Memory B cell (primary cell): ENCODE data around the gene LPIN1.
A peak's percentile ranks its signal among the peaks of the same experiment; 100 is the strongest.

Source experiments
- ATAC-seq: fragments of 150-1000 bp; cut with Tn5 transposase; 2 replicates; pipeline ENCODE4 v1.10.0; 2021; ENCODE audit warnings: low read depth, mild to moderate bottlenecking, moderate library complexity
- DNase-seq, 2 donors: peaks; one replicate each; pipeline ENCODE4 v3.0.0; 2022; ENCODE audit warnings: low spot score in 2 of 2
- H3K27ac Mint-ChIP-seq: one replicate; pipeline ENCODE4 v1.8.0; 2022; ENCODE audit warnings: mild to moderate bottlenecking, moderate library complexity, mixed read lengths
- H3K27me3 Mint-ChIP-seq: one replicate; pipeline ENCODE4 v1.8.0; 2022; ENCODE audit warnings: mixed read lengths
- H3K36me3 Mint-ChIP-seq: one replicate; pipeline ENCODE4 v1.8.0; 2022; ENCODE audit warnings: mild to moderate bottlenecking, mixed read lengths
- H3K4me1 Mint-ChIP-seq: one replicate; pipeline ENCODE4 v1.8.0; 2022; ENCODE audit warnings: mixed read lengths
- H3K4me3 Mint-ChIP-seq: one replicate; pipeline ENCODE4 v1.8.0; 2022; ENCODE audit warnings: mild to moderate bottlenecking, moderate library complexity, mixed read lengths
- H3K9me3 Mint-ChIP-seq: one replicate; pipeline ENCODE4 v1.8.0; 2022; ENCODE audit warnings: mixed read lengths

Gene LPIN1

DNA sequence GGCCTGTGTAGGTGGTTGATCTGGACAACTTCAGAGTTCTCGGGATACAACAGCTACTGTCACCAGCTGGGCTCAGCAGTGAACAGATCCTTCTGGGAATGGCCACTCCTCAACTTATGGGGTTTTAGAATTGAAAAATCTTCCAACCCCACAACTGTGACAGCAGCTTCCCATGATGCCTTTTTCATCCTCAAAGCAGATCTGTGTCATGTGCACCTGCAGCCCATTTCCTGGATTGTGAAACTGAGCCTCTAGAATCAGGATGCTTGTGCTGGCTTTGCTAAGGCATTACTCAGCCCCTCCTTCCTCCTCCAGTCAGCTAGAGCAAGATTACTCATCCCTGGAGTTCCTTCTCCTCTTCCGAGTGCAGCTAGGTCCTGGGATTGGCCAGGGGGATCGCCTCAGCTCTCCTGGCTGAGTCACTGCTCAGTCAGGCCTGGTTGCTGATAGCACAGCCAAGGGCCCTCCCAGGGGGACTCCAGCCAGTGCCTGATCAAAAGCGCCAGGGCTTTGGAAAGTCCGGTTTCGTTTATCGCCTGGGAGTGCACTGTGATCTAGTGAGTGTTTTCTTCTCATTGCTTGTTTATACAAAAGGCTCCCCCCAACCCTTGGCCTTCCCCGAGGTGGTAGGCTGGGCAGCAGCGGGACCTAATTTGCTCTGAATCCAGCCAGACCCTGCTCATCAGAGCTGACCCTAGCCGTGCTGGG, 2.4 kb upstream of the LPIN1 start:
- DNase-seq = peak; percentile 50 to 56
- Mint-ChIP-seq H3K4me3 (peak overlapping the region; percentile 80), H3K27me3 (no peaks in the 10 kb centered on the region), H3K36me3 (no peaks in the 10 kb centered on the region), H3K9me3 (no peaks in the 10 kb centered on the region), H3K27ac (peak overlapping the region; percentile 62), H3K4me1 (peaks cover 37% of the 10 kb centered on the region)
- ATAC-seq = peak; percentile 40

DNA sequence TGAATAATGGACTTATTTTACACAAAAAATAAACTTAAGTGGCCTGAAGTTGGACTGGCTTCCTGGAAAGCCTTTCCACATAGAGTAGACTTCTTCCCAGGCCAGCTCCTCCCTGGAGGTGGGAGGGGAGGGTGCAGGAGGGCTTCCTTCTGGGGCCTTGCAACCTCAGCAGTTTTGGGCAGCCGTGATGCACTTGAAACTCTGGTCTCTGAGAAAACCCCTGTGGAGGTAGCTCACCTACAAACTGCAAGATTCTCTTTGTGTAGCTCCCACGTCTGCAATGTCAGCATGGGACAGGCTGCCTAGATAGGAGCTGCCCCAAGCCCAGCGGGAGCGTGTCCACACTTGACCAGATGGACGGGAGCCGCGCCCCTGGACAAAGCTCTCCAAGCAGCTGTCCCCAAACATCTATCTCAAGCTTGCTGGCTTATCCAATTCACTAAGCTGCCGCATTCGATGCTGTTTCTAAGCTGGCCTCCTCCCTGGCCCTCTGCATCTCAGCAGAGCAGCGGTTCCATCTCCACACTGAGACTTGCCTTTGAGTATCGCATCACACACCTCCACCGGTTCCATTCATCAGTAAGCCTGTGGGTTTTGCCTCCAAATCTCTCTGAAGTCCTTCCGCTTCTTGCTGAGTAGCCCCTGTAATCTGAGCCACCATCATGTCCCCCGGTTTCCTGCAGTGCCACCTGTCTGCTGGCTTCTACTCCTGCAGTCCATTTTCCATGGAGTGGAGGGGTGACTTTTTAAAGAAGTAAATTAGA, 1.6 kb upstream of the LPIN1 start:
- no peaks in the 10 kb centered on the region for H3K36me3 Mint-ChIP-seq
- ATAC-seq (no peak), DNase-seq (no peak)
- peaks cover 45% of the 10 kb centered on the region for H3K4me1 Mint-ChIP-seq
- peak overlapping the region; percentile 61 for H3K4me3 Mint-ChIP-seq
- no peaks in the 10 kb centered on the region for H3K27me3 Mint-ChIP-seq
- H3K9me3 Mint-ChIP-seq = no peaks in the 10 kb centered on the region
- H3K27ac Mint-ChIP-seq = peak overlapping the region; percentile 28

DNA sequence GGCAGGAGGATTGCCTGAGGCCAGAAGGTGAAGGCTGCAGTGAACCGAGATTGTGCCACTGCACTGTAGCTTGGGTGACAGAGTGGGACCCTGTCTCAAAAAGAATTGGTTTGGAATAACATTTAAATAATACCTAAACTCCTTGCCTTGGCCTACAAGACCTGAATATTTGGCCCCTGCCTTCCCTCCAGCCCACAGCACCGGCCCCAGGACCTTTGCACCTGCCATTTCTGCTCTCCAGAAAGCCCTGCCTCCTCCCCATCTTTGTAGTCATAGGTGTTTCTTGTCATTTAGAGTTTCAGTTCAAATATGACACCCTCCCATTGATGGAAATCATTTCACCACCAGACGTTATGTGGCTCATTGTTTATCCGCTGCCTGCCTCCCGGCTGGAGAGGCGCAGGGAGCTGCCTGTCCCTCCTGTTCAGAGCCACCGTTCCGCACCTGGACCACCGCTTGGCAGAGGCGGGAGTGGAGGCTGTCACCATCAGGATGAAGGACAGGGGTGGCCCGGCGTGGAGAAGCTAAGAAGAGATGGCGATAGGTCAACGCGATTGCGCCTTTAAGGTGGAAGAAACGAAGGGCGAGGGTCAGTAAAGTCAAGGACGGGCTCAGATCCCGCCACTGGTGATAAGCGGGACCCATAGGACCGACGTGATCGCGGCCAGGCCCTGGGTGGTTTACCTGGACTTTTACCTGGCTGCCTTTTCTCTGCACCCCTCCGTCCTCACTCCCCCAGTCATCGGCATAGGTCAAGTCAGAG, 638 bp upstream of the LPIN1 start:
- DNase-seq (no peak), ATAC-seq (no peak)
- Mint-ChIP-seq H3K27ac (peak overlapping the region; percentile 67), H3K9me3 (no peaks in the 10 kb centered on the region), H3K4me1 (peaks cover 52% of the 10 kb centered on the region), H3K36me3 (no peaks in the 10 kb centered on the region), H3K4me3 (peak overlapping the region; percentile 76), H3K27me3 (no peaks in the 10 kb centered on the region)

DNA sequence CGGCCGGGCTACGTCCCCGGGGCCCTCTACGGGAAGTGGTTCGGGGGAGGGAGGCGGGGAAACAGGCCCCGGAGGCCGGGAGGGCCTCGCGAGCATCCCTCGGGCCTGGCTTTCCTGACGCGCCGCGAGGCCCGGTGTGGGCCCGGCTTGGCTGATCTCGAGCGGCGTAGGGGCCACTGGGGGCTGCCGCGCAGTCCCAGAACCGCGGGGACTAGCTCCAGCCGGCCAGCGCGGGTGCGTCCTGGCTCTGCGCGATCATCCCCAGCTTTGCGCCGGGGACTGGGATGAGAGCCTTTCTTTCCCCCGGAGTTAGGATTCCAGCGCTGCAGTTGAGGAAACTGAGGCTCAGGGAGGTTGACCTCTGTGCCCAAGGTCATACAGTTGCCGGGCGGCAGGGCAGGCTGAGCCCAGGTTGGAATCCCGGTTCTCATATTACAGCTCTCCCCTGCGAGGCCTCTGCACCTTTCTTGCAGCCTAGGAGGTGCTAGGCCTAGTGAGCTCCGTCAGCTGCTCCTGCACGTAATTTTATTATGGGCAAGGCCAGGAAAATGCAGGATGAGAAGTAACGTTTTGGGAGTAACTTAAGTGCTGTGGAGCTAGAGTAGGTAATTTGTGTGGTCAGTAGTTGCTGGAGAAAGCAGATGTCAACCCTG, 501 bp downstream of the LPIN1 start:
- Mint-ChIP-seq H3K36me3 (no peaks in the 10 kb centered on the region), H3K9me3 (no peaks in the 10 kb centered on the region), H3K27ac (peak overlapping the region; percentile 97), H3K4me1 (peaks cover 57% of the 10 kb centered on the region), H3K4me3 (peak overlapping the region; percentile 88), H3K27me3 (no peaks in the 10 kb centered on the region)
- ATAC-seq = peak; percentile 26
- no peak for DNase-seq

DNA sequence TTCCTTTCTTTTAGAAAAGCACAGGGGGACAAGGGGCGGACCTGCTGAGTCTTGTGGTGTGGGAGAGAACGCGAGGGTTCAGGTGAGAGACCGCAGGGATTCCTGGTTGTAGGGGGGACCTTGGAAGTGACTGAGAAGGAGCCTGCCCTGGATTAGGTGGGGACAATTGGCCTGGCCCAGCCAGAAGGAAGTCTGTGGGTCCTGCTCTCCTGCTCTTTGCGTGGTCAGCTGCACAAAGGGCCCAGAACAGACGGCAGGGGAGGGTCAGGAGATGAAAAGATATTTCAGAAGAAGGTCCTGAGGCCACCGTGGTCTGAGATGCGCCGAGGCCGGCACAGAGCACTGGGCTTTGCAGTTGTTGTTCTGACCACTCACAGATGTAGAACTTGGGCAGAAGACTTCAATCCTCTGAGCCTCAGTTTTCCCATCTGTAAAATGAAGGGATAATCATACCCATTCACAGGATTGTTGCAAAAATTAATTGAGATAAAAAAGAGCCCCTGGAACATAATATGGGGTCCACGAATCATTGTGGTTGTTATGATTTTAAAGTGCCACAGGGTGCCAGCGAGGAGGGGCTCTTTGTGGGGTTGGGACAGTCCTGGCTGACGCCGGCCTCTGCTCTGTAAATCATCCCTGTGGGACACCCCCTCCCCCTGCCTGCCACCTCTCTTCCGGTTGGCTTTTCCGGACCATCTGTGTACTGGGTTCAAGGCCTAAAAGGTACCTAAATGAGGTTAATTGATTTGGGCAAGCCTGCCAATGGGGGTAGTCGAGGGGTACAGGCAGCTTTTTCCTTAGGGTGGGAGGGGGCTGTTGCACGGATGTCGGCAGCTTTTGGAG, 1.8 kb downstream of the LPIN1 start:
- Mint-ChIP-seq H3K36me3 (no peaks in the 10 kb centered on the region), H3K4me3 (peak overlapping the region; percentile 88), H3K9me3 (no peaks in the 10 kb centered on the region), H3K27ac (peak overlapping the region; percentile 97), H3K27me3 (no peaks in the 10 kb centered on the region), H3K4me1 (peaks cover 59% of the 10 kb centered on the region)
- no peak for ATAC-seq
- no peak for DNase-seq

DNA sequence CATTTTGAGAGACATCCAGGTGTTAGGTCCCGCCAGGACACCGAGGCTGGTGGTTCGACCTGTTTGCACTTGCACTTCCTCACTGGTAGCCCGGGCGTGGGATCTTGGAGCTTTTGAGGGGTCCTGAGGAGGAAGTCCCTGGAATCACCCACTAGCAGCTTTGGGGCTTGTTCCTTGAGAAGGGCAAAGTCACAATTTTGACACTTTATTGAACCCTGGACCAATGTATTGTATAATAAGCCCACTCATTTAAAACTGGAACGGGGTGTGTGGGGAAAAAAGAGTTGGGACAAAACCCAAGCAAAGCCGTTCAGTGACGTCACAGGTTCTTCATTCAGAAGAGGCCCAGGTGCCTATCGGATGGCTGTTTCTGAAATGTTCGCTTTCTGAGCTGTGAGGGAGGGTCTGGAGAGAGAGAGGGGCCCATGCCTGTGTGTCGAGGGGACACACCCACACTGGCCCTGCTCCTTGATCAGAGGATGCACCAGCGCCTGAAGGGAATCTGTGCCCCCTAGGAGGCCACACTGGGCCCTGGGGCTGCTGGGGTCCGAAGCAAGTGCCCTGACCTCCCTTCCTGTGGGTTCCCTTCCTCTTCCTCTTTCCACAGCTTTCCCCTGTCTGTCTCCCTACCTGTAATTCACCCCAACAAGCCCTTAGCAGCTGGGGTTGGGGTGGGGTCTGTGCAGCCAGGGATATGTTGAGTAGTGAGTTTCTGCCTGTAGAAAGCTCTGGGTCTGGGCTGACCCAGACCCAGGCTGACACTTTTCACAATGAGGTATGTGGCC, 2.6 kb downstream of the LPIN1 start:
- Mint-ChIP-seq H3K4me3 (peak overlapping the region; percentile 88), H3K9me3 (no peaks in the 10 kb centered on the region), H3K36me3 (no peaks in the 10 kb centered on the region), H3K4me1 (peaks cover 59% of the 10 kb centered on the region), H3K27ac (peak overlapping the region; percentile 97), H3K27me3 (no peaks in the 10 kb centered on the region)
- no peak for DNase-seq
- ATAC-seq = no peak

DNA sequence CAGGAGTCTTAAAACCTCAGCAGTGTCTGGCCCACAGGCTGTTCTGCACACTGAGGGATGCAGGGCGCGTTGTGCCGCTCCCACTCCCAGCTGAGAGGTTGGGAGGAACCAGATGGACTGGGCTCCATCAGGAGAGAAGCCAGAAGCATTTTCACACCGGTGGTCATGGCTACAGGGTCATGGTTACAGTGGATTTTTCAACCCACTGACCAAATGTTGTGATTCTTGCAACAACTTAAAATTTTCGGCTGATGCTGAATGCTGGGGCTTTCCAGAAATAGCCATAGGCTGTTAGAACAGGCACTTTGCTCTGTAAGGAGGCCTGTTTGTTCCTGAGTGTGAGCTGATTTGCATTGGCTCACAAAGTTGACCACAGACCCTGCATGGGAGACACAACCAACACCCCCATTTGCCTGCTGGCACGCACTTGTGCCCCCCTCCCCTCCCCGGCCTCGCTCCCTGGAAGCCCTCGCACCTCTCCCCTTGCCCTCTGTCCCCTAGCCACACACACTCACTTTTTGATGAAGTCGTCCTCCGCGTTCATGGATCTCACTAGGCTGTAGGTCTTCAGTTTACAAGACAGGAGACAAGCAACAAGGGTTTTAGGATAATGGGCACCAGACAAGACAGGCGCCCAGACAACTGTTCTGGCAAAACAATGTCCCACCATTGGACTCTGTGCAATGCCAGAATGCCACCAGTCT, 3.4 kb downstream of the LPIN1 start:
- ATAC-seq (no peak), DNase-seq (peak in 1 of 2 donors; percentile 14)
- H3K27ac Mint-ChIP-seq = peak overlapping the region; percentile 97
- no peaks in the 10 kb centered on the region for H3K27me3 Mint-ChIP-seq
- no peaks in the 10 kb centered on the region for H3K36me3 Mint-ChIP-seq
- no peaks in the 10 kb centered on the region for H3K9me3 Mint-ChIP-seq
- H3K4me3 Mint-ChIP-seq = peak overlapping the region; percentile 51
- H3K4me1 Mint-ChIP-seq = peaks cover 61% of the 10 kb centered on the region

DNA sequence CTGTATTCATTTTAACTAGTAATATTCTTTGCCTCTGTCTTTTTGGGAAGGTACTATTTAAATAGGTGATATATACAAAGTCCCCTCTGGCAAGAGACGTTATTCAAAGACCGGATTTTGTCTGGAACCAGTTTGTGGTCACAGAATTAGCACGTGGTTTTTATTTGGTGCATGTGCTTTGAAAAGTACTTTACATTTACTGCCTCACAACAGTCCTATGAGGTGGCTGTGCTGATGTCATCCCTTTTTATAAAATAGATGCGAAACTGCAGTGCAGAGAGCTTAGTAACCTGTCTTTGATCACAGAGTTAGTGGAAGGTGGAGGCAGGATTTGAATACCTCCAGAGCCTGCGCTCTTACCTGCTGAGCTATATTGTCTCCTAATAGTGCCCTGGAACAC, 4.0 kb downstream of the LPIN1 start:
- H3K27ac Mint-ChIP-seq = peak overlapping the region; percentile 97
- H3K36me3 Mint-ChIP-seq = no peaks in the 10 kb centered on the region
- peaks cover 61% of the 10 kb centered on the region for H3K4me1 Mint-ChIP-seq
- H3K9me3 Mint-ChIP-seq = no peaks in the 10 kb centered on the region
- H3K4me3 Mint-ChIP-seq = peak overlapping the region; percentile 51
- ATAC-seq = peak; percentile 51
- DNase-seq = peak; percentile 32 to 53
- no peaks in the 10 kb centered on the region for H3K27me3 Mint-ChIP-seq

DNA sequence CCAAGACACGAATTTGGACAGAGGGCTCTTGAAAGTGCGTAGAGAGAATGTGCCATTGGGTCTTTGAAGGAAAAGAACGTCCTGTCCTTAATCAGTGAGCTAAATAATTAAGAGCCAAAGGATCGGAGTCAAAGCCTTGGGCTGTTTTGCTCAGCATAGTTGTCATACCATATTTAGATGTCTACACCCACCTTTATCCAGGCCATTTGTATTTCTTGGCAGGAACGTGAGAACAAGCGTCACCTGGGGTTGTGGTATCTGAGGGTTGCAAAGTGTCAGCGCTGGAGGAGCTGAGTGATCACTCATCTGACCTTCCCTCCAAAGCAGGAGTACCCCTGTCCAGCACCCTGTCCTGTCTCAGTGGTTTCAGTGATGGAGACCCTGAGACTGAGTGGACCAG, 4.5 kb downstream of the LPIN1 start:
- ATAC-seq = no peak
- no peaks in the 10 kb centered on the region for H3K9me3 Mint-ChIP-seq
- no peak for DNase-seq
- H3K4me1 Mint-ChIP-seq = peaks cover 62% of the 10 kb centered on the region
- H3K27ac Mint-ChIP-seq = peak overlapping the region; percentile 97
- H3K36me3 Mint-ChIP-seq = no peaks in the 10 kb centered on the region
- no peaks in the 10 kb centered on the region for H3K27me3 Mint-ChIP-seq
- H3K4me3 Mint-ChIP-seq = peak overlapping the region; percentile 17

DNA sequence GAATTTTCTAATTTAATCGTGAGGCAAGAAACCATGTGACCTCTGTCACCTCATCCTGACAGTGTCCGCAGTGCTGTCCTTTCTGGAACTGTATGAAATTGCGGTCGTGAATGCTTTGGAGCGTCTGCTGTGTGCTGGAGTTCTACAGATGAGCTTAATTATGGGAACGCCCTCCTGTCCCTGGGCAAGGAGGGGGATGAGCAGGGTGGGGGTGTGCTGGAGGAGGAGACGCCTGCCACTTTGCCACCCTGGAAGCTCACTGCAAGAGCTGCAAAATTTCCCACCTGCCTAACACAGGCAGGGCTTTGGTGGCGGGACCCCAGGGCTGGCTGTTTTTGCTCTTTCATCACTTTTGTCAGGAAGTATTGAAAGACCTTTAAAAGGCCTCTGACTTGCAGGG, 6.5 kb downstream of the LPIN1 start:
- Mint-ChIP-seq H3K27ac (peak overlapping the region; percentile 88), H3K4me1 (peaks cover 58% of the 10 kb centered on the region), H3K4me3 (no peak overlapping the region), H3K36me3 (no peaks in the 10 kb centered on the region), H3K27me3 (no peaks in the 10 kb centered on the region), H3K9me3 (no peaks in the 10 kb centered on the region)
- DNase-seq (no peak), ATAC-seq (no peak)

DNA sequence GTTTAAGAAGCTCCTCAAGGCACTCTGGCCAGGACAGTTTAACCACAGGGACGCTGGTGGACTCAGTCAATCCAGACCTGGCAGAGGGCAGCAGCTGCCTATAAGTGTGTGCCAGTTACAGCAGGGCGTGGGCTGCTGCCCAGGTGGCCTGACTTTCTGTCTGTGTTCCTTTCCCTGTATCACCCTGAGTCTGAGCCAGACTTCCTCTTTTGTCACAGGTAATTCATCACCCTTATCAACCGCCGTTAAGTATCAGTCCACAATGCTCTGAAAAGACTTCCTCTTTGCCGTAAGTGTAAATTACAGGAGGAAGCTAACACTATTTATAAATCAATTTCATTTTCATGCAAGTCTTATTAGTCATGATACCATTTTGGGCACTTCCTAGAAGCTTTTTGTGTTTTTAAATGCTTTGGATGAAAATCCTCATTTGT, 7.0 kb downstream of the LPIN1 start:
- DNase-seq (peak; percentile 57 to 72), ATAC-seq (peak; percentile 80)
- Mint-ChIP-seq H3K27ac (peak overlapping the region; percentile 88), H3K27me3 (no peaks in the 10 kb centered on the region), H3K36me3 (no peaks in the 10 kb centered on the region), H3K4me3 (peak overlapping the region; percentile 78), H3K4me1 (peaks cover 54% of the 10 kb centered on the region), H3K9me3 (no peaks in the 10 kb centered on the region)
